ENCODE measurements around the gene RNF13. TPM values are rescaled to one million over a fixed set of nuclear protein-coding genes. Genes with fewer than 3 reads are reported as not detected.

RNF13 gene
- total RNA-seq, 1 experiment from 2014 or later, result 33.8 TPM

DNA sequence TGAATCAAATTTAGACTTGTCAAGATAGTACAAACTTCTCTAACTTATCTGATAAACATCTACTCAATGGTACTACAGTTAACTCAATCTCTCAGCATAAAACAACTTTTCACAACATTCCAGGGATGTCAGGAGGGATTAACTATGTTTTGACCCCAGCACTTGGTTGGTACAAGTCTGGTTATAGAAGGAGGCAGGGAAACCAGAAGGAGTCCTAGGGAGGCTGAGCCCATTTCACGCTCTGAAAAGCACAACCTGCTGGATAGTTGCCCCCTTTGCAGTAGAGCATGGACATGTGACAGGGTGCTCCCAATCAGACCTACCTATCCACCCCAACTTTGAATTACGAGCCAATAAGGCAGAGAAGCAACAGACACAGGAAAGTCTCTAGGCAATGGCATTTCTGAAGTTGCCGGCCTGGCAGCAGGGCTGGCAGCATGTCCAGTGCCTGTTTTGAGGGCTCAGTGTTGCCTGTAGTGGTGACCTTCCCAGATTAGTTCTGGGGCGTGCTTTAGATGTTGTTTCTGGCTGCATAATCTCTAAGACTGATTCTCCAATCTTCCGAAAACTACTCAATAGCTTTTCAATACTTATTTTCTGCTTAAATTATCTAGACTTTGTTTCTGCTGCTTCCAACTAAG is 28.8 kb upstream of the RNF13 start:
- CTCF ChIA-PET, result no interaction called here
- peak; percentile 24; the same call in 1 of the 2 replicates for ATAC-seq

DNA sequence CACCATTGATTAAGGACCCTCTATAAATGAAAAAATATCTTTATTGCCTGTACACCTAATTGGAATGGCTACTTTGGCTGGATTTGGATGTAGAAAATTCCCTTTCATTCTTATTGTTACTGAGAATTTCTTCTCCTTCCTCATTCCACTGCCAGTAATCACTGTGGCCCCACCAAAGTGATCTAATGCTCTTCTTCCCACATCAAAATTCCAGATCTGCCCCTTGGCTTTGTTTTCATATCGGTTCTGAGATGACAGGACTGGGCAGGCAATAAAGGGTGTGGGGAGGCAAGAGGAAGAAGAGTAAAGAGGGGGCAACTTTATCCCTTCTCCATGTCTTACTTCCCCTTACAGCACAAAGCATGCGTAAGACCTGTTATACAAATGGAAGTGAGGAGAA is 22.7 kb upstream of the RNF13 start:
- no peaks in the 10 kb centered on the region for H3K9me2 ChIP-seq (replicated peaks; ENCODE audit: low read length)
- H3F3A ChIP-seq (ENCODE audit: low read length, unreplicated experiment), result no peaks in the 10 kb centered on the region
- no peak overlapping the region for H3K4me3 ChIP-seq (ENCODE audit: low read length)
- H3K79me2 ChIP-seq (ENCODE audit: low read length), result no peaks in the 10 kb centered on the region
- no peak overlapping the region for H3K9ac ChIP-seq (ENCODE audit: low read length)
- intact Hi-C loops (cut with micrococcal nuclease), result no loop called here
- TF ChIP-seq EZH2phosphoT487 (IDR thresholded peaks at IDR 0.05; ENCODE audit: borderline replicate concordance, low read length) (no peak), EZH2 (IDR thresholded peaks at IDR 0.05; ENCODE audit: low read length, unreplicated experiment) (no peak)
- TF ChIP-seq, protein P1, sequence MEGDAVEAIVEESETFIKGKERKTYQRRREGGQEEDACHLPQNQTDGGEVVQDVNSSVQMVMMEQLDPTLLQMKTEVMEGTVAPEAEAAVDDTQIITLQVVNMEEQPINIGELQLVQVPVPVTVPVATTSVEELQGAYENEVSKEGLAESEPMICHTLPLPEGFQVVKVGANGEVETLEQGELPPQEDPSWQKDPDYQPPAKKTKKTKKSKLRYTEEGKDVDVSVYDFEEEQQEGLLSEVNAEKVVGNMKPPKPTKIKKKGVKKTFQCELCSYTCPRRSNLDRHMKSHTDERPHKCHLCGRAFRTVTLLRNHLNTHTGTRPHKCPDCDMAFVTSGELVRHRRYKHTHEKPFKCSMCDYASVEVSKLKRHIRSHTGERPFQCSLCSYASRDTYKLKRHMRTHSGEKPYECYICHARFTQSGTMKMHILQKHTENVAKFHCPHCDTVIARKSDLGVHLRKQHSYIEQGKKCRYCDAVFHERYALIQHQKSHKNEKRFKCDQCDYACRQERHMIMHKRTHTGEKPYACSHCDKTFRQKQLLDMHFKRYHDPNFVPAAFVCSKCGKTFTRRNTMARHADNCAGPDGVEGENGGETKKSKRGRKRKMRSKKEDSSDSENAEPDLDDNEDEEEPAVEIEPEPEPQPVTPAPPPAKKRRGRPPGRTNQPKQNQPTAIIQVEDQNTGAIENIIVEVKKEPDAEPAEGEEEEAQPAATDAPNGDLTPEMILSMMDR (conservative IDR thresholded peaks at IDR 0.05; ENCODE audit: low read depth, low read length), result no peak
- ChIA-PET POLR2A (ENCODE audit: unreplicated experiment) (no interaction called here), CTCF (no interaction called here)
- DNase-seq (peak; percentile 23), ATAC-seq (no peak)
- no peaks in the 10 kb centered on the region for H3K36me3 ChIP-seq (ENCODE audit: low read depth, low read length)
- no peaks in the 10 kb centered on the region for H3K27me3 ChIP-seq (ENCODE audit: low read length)
- H4K20me1 ChIP-seq (ENCODE audit: low read length), result no peaks in the 10 kb centered on the region
- no peak overlapping the region for H2AFZ ChIP-seq (ENCODE audit: low read length)
- no peaks in the 10 kb centered on the region for H3K9me3 ChIP-seq (ENCODE audit: low read length)
- H3K4me1 ChIP-seq (ENCODE audit: insufficient read depth, low read length), result no peaks in the 10 kb centered on the region
- no TSS peak for BruUV-seq (replicated peaks)
- H3K27ac ChIP-seq (ENCODE audit: low read length), result no peak overlapping the region
- no peak overlapping the region for H3K4me2 ChIP-seq (ENCODE audit: low read length)

More for the DNA sequence above, 28.8 kb upstream of the RNF13 start:
- Histone ChIP-seq H3K27me3 (ENCODE audit: low read length) (no peaks in the 10 kb centered on the region), H3K27ac (ENCODE audit: low read length) (no peak overlapping the region), H3K4me1 (ENCODE audit: insufficient read depth, low read length) (peaks cover 14% of the 10 kb centered on the region), H4K20me1 (ENCODE audit: low read length) (no peaks in the 10 kb centered on the region), H3K4me2 (ENCODE audit: low read length) (peak overlapping the region; percentile 27), H3F3A (ENCODE audit: low read length, unreplicated experiment) (no peaks in the 10 kb centered on the region), H2AFZ (ENCODE audit: low read length) (peak overlapping the region; percentile 42), H3K9ac (ENCODE audit: low read length) (no peak overlapping the region), H3K79me2 (ENCODE audit: low read length) (no peaks in the 10 kb centered on the region), H3K9me2 (replicated peaks; ENCODE audit: low read length) (no peaks in the 10 kb centered on the region), H3K36me3 (ENCODE audit: low read depth, low read length) (no peaks in the 10 kb centered on the region), H3K4me3 (ENCODE audit: low read length) (no peak overlapping the region), H3K9me3 (ENCODE audit: low read length) (no peaks in the 10 kb centered on the region)
- peak; percentile 7 for DNase-seq
- intact Hi-C loops (cut with micrococcal nuclease), result no loop called here
- POLR2A ChIA-PET (ENCODE audit: unreplicated experiment), result no interaction called here
- no peak for TF ChIP-seq EZH2 (IDR thresholded peaks at IDR 0.05; ENCODE audit: low read length, unreplicated experiment)
- TF ChIP-seq, protein P1 (conservative IDR thresholded peaks at IDR 0.05; ENCODE audit: low read depth, low read length), result no peak
- no peak for TF ChIP-seq EZH2phosphoT487 (IDR thresholded peaks at IDR 0.05; ENCODE audit: borderline replicate concordance, low read length)
- no TSS peak for BruUV-seq (replicated peaks)

DNA sequence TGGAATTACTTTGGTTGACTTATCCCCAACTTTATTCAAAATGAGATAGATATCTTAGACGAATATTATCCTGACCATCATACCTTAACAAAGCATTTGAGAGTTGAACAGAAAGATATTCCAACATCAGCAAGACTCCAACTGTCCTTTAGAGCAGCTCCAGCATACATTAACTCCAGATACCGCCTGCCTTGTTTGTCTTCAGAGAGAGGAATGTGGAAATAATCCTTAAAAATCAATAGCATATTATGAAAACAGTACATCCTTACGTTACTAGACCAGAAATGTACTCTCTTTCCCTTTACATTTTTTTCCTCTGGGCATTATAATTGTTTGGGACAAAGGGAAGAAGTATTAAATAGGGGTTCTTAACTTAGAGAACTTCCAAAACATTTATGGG is 22.3 kb upstream of the RNF13 start:
- Histone ChIP-seq H3K27ac (ENCODE audit: low read length) (no peak overlapping the region), H3K36me3 (ENCODE audit: low read depth, low read length) (no peaks in the 10 kb centered on the region), H3K9ac (ENCODE audit: low read length) (no peak overlapping the region), H3K9me2 (replicated peaks; ENCODE audit: low read length) (no peaks in the 10 kb centered on the region), H3K9me3 (ENCODE audit: low read length) (no peaks in the 10 kb centered on the region), H4K20me1 (ENCODE audit: low read length) (no peaks in the 10 kb centered on the region), H3K27me3 (ENCODE audit: low read length) (no peaks in the 10 kb centered on the region), H3K4me2 (ENCODE audit: low read length) (no peak overlapping the region), H2AFZ (ENCODE audit: low read length) (no peak overlapping the region), H3K79me2 (ENCODE audit: low read length) (no peaks in the 10 kb centered on the region), H3K4me1 (ENCODE audit: insufficient read depth, low read length) (no peaks in the 10 kb centered on the region), H3K4me3 (ENCODE audit: low read length) (no peak overlapping the region), H3F3A (ENCODE audit: low read length, unreplicated experiment) (no peaks in the 10 kb centered on the region)
- ChIA-PET POLR2A (ENCODE audit: unreplicated experiment) (no interaction called here), CTCF (no interaction called here)
- BruUV-seq (replicated peaks), result no TSS peak
- ATAC-seq (no peak), DNase-seq (no peak)
- no peak for TF ChIP-seq EZH2 (IDR thresholded peaks at IDR 0.05; ENCODE audit: low read length, unreplicated experiment)
- TF ChIP-seq, protein P1 (conservative IDR thresholded peaks at IDR 0.05; ENCODE audit: low read depth, low read length), result no peak
- intact Hi-C loops (cut with micrococcal nuclease), result no loop called here
